Testis (tissue), 3 donors: Measurements from ENCODE around the gene LYPLA2. TPM values are rescaled to one million over a fixed set of nuclear protein-coding genes. Genes with fewer than 3 reads are reported as not detected.

Experiments used
- DNase-seq: peaks from one replicate; pipeline ENCODE4 v3.0.0-alpha.2; 2019
- H3K27ac ChIP-seq, 2 donors: fragments of 200-600 bp; sonication (generic); one replicate each; pipeline ENCODE4 v1.5.1; 2019
- H3K27me3 ChIP-seq: fragments of 200-600 bp; sonication (generic); one replicate; pipeline ENCODE4 v1.5.1; 2019
- H3K36me3 ChIP-seq: fragments of 200-600 bp; sonication (generic); one replicate; pipeline ENCODE4 v1.5.1; 2017; ENCODE audit warnings: low read depth; ENCODE audit errors: missing control alignments
- H3K4me1 ChIP-seq: fragments of 200-600 bp; sonication (generic); one replicate; pipeline ENCODE4 v1.5.1; 2019
- H3K4me3 ChIP-seq, 2 donors: fragments of 200-600 bp; sonication (generic); one replicate each; pipeline ENCODE4 v1.5.1; 2017 to 2019
- H3K9me3 ChIP-seq: fragments of 200-600 bp; sonication (generic); one replicate; pipeline ENCODE4 v1.5.1; 2017
- POLR2A ChIP-seq: fragments of 450-650 bp; IDR thresholded peaks from one replicate; pipeline ENCODE4 v1.6.1; 2017; ENCODE audit warnings: antibody characterized with exemption, mild to moderate bottlenecking, moderate library complexity
- WGBS, 2 donors: methylation state at CpG; one replicate each; pipeline ENCODE4 v1.1.5; 2018; 5-methylcytosine and 5-hydroxymethylcytosine counted together
- intact Hi-C: fragments of 100-400 bp; cut with DNase I; formaldehyde crosslinking; loops from one replicate; pipeline ENCODE4 v1.15.1; 2023; ENCODE audit warnings: low total_unique reads
- polyA plus RNA-seq: library from polyadenylated mRNA; stranded (reverse); fragments of 350-450 nt; fragmentation: Illumina TruSeq; extraction: RNeasy Lipid Tissue Mini Kit (QIAGEN cat#74804); gene quantifications from one replicate; pipeline ENCODE4 v1.2.3, GENCODE V29; 2014; ENCODE audit warnings: low read depth, low replicate concordance; ENCODE audit not compliant: insufficient read depth
- total RNA-seq, 2 donors: library from RNA; depleted of rRNA; stranded (reverse); fragments of >200 nt; gene quantifications; one replicate each; pipeline ENCODE4 v1.2.3, GENCODE V29; 2016
- TF ChIP-seq, protein P1 (sequence below), 3 experiments: fragments of 450-650 bp in 2 of 3; fragments of 200-600 bp in 1 of 3; sonication (generic) in 1 of 3; IDR thresholded peaks; one replicate each; pipeline ENCODE4 v1.5.1; 2016 to 2019; ENCODE audit warnings: antibody characterized with exemption in 3 of 3, mild to moderate bottlenecking in 2 of 3, moderate library complexity in 1 of 3

The LYPLA2 gene
- total and polyA plus RNA-seq, 3 donors from 2014 or later, result 36.1 to 47.8 (median 46.5) TPM

DNA sequence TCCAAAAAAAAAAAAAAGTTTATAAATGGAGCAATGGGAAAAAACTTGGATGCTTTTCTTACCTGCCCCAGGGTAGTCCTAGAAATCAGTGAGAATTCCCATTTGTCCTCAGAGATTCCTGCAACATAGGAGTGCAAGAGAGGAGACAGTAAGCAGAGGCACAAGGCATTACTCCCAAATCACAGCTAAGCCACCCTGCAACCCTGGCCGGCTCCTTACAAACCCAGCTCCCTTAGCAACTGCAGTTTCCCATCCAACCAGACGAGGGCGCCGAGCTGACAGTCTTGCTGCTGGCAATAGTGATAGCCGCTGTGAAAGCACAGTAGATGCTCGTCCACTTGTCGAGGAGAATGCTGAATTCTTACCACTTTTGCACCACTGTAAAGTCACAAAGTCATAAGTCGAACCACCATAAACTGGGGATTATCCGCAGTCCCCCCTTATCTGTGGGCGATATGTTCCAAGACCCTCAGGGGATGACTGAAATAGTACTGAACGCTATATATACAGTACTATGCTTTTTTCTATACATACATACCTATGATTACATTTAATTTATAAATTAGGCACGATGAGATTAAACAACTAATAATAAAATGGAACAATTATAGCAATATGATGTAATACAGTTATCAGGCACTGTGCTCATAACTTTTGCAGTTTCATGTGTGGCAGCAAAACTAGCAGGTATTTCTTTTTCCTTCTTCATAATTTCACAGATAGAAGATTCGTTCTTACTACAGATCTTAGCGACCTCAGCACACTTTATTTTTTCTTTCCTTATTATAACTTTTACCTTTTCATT is 18.7 kb upstream of the LYPLA2 start:
- intact Hi-C loops, result no loop called here
- Histone ChIP-seq H3K36me3 (no peaks in the 10 kb centered on the region), H3K9me3 (no peaks in the 10 kb centered on the region), H3K27me3 (no peaks in the 10 kb centered on the region), H3K4me3 (no peak overlapping the region), H3K4me1 (peaks cover 10% of the 10 kb centered on the region), H3K27ac (no peak overlapping the region)
- TF ChIP-seq, protein P1, sequence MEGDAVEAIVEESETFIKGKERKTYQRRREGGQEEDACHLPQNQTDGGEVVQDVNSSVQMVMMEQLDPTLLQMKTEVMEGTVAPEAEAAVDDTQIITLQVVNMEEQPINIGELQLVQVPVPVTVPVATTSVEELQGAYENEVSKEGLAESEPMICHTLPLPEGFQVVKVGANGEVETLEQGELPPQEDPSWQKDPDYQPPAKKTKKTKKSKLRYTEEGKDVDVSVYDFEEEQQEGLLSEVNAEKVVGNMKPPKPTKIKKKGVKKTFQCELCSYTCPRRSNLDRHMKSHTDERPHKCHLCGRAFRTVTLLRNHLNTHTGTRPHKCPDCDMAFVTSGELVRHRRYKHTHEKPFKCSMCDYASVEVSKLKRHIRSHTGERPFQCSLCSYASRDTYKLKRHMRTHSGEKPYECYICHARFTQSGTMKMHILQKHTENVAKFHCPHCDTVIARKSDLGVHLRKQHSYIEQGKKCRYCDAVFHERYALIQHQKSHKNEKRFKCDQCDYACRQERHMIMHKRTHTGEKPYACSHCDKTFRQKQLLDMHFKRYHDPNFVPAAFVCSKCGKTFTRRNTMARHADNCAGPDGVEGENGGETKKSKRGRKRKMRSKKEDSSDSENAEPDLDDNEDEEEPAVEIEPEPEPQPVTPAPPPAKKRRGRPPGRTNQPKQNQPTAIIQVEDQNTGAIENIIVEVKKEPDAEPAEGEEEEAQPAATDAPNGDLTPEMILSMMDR (IDR thresholded peaks at IDR 0.05), result peak; percentile 56 to 90 (median 85)
- TF ChIP-seq POLR2A, result no peak
- 17 to 25% methylated on average over 14 of the region's 14 CpGs for WGBS, 2 donors
- peak; percentile 96 for DNase-seq

DNA sequence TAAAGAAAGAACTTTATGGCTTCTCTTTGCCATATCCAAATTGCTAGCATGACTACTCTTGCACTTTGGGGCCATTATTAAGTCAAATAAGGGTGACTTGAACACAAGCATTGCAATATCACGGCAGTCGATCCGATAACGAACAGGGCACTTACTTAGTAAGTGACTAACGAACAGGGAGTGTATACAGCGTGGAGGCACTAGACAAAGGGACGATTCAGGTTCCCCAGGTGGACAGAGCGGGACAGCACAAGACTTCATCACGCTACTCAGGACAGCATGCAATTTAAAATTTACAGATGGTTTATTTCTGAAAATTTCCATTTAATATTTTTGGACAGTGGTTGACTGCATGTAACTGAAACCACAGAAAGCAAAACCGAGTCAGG is 18.1 kb upstream of the LYPLA2 start:
- 87 to 88% methylated on average over 10 of the region's 10 CpGs for WGBS, 2 donors
- no peak for TF ChIP-seq POLR2A
- TF ChIP-seq, protein P1 (IDR thresholded peaks at IDR 0.05), result no peak
- H3K4me3 ChIP-seq, result no peak overlapping the region
- H3K27ac ChIP-seq, result no peak overlapping the region
- peaks cover 14% of the 10 kb centered on the region for H3K4me1 ChIP-seq
- intact Hi-C loops, result no loop called here
- no peaks in the 10 kb centered on the region for H3K36me3 ChIP-seq
- DNase-seq, result no peak
- no peaks in the 10 kb centered on the region for H3K9me3 ChIP-seq
- no peaks in the 10 kb centered on the region for H3K27me3 ChIP-seq

DNA sequence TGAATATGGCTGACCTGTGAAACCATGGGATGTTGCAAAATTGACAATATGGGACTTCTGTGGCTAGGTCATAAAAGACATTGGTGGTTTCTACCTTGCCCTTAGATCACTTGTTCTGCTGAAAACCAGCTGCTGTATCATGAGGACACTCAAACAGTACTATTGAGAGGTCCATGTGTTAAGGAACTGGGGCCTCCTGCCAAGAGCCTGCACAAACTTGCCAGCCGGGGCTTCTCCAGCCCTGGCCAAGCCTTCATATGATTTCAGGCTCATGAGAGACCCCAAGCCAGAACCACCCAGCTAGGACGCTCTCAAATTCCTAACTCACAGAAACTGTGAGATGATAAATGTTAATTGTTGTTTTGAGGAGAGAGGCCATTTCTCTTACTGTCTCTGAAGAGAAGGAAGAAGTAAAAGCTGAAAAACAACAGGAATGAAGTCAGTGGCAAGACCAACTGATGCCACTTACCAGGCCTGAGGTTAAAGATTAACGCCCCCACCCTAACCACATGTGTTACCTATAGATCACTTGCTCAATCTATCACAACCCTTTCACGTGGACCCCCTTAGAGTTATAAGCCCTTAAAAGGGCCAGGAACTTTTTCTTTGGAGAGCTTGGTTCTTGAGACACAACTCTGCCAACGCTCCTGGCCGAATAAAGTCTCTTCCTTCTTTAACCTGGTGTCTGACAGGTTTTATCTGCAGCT is 16.6 kb upstream of the LYPLA2 start:
- Histone ChIP-seq H3K4me3 (no peak overlapping the region), H3K27me3 (no peaks in the 10 kb centered on the region), H3K9me3 (no peaks in the 10 kb centered on the region), H3K36me3 (no peaks in the 10 kb centered on the region), H3K27ac (no peak overlapping the region), H3K4me1 (peaks cover 19% of the 10 kb centered on the region)
- TF ChIP-seq, protein P1 (IDR thresholded peaks at IDR 0.05), result no peak
- no peak for TF ChIP-seq POLR2A
- intact Hi-C loops, result no loop called here
- no peak for DNase-seq
- 83 to 85% methylated on average over 6 of the region's 6 CpGs for WGBS, 2 donors

DNA sequence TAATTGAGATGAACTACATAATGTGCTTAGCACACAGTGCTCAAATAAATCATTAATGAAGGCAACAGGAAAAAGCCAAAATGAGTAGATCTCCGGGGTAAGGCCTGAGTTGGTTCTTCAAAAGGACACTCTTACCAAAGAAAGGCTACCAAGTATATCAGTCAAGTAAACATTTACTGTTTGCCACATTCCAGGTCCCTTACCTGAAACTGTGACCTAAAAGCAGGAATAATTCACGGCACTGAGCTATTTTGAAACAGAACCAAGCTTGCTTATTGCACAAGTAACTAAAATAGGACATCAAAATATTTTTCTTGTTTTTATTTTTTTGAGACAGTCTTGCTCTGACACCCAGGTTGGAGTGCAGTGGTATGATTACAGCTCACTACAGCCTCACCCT is 14.7 kb upstream of the LYPLA2 start:
- intact Hi-C loops, result no loop called here
- peaks cover 23% of the 10 kb centered on the region for H3K4me1 ChIP-seq
- no peaks in the 10 kb centered on the region for H3K27me3 ChIP-seq
- H3K36me3 ChIP-seq, result no peaks in the 10 kb centered on the region
- no peaks in the 10 kb centered on the region for H3K9me3 ChIP-seq
- DNase-seq, result no peak
- WGBS, 2 donors, result 82 to 84% methylated on average over 2 of the region's 2 CpGs
- TF ChIP-seq, protein P1 (IDR thresholded peaks at IDR 0.05), result no peak
- TF ChIP-seq POLR2A, result no peak
- H3K4me3 ChIP-seq, result no peak overlapping the region
- no peak overlapping the region for H3K27ac ChIP-seq
